ENCODE data around the gene MACO1. TPM values are rescaled to one million over a fixed set of nuclear protein-coding genes. Genes with fewer than 3 reads are reported as not detected.

MACO1 gene
- total RNA-seq, 1 donor from 2014 or later: 7.9 TPM

- no peak overlapping the region for H3K4me3 ChIP-seq (ENCODE audit: low read depth, low read length)
- TF ChIP-seq CTCF (conservative IDR thresholded peaks at IDR 0.05; ENCODE audit: low read depth, low read length): no peak
- no peak for DNase-seq (ENCODE audit: low read depth)
These were observed 103.2 kb downstream of the MACO1 start for GRCh38 chr1:25533775-25534409.

- no peak for DNase-seq (ENCODE audit: low read depth)
- H3K4me3 ChIP-seq (ENCODE audit: low read depth, low read length): no peak overlapping the region
- TF ChIP-seq CTCF (conservative IDR thresholded peaks at IDR 0.05; ENCODE audit: low read depth, low read length): no peak
These were observed 103.7 kb downstream of the MACO1 start for GRCh38 chr1:25534410-25534788.

- no peak for TF ChIP-seq CTCF (conservative IDR thresholded peaks at IDR 0.05; ENCODE audit: low read depth, low read length)
- DNase-seq (ENCODE audit: low read depth): no peak
- no peak overlapping the region for H3K4me3 ChIP-seq (ENCODE audit: low read depth, low read length)
These were observed 105.4 kb downstream of the MACO1 start for GRCh38 chr1:25536124-25536523.

- no peak overlapping the region for H3K4me3 ChIP-seq (ENCODE audit: low read depth, low read length)
- DNase-seq (ENCODE audit: low read depth): no peak
- TF ChIP-seq CTCF (conservative IDR thresholded peaks at IDR 0.05; ENCODE audit: low read depth, low read length): no peak
These were observed 106.6 kb downstream of the MACO1 start for GRCh38 chr1:25537153-25537831.

GRCh38 chr1:25538191-25538767 lies 107.6 kb downstream of the MACO1 start:
- no peak for DNase-seq (ENCODE audit: low read depth)
- no peak for TF ChIP-seq CTCF (conservative IDR thresholded peaks at IDR 0.05; ENCODE audit: low read depth, low read length)
- H3K4me3 ChIP-seq (ENCODE audit: low read depth, low read length): no peak overlapping the region

GRCh38 chr1:25540750-25541342 lies 110.1 kb downstream of the MACO1 start:
- no peak for DNase-seq (ENCODE audit: low read depth)
- no peak overlapping the region for H3K4me3 ChIP-seq (ENCODE audit: low read depth, low read length)
- TF ChIP-seq CTCF (conservative IDR thresholded peaks at IDR 0.05; ENCODE audit: low read depth, low read length): no peak

Data from epithelial cell of proximal tubule (primary cell).